ENCODE measurements around the gene PPM1H.
"Not testable (repeated sequence)": the region's sequence is repeated elsewhere in the genome, so short reads cannot be mapped to it uniquely, and the experiment has no call there.

The PPM1H gene

DNA sequence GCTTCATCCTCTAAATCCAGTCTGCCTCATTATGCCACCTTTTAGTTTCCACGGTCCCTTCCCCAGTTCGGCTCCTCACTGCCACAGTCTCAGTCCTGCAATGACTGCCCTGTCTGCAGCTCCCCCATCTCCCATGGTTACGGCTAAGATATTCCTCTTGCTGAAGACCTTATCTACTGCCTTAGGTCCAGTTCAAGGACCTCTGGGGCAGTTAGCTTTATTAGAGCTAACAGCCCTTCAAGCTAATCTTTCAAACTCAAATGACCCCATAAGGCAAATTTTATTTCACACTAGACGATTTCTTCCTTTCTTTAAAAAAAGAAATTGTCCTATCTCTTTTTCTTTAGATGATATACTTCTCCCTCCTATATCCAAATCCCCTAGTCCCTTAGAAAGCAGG, 253.6 kb downstream of the PPM1H start:
- no peak for DNase-seq (ENCODE audit: low read depth)

- DNase-seq (ENCODE audit: low read depth) = no peak
Measured at GRCh38 chr12:62679608-62680007, 255.3 kb downstream of the PPM1H start.

DNA sequence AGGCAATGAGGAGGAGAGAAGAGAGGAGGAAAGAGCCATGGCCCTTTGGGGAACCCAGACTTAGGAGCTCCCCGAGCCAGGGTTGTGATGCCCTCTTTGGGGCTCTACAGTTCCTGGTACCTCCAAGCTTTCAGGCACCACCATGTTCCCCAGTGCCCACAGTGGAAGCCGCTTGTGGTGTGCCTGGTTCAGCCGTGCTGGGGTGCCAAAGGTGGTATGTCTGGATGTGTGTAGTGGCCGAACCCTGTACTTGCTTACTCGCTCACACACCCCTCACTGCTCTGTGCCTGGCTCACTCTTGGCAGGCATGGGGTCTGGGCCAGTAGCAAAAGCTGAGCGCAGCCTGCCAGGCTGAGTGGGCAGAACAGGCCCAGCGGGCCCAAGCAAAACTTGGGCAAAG, 257.6 kb downstream of the PPM1H start:
- DNase-seq (ENCODE audit: low read depth) = no peak

DNA sequence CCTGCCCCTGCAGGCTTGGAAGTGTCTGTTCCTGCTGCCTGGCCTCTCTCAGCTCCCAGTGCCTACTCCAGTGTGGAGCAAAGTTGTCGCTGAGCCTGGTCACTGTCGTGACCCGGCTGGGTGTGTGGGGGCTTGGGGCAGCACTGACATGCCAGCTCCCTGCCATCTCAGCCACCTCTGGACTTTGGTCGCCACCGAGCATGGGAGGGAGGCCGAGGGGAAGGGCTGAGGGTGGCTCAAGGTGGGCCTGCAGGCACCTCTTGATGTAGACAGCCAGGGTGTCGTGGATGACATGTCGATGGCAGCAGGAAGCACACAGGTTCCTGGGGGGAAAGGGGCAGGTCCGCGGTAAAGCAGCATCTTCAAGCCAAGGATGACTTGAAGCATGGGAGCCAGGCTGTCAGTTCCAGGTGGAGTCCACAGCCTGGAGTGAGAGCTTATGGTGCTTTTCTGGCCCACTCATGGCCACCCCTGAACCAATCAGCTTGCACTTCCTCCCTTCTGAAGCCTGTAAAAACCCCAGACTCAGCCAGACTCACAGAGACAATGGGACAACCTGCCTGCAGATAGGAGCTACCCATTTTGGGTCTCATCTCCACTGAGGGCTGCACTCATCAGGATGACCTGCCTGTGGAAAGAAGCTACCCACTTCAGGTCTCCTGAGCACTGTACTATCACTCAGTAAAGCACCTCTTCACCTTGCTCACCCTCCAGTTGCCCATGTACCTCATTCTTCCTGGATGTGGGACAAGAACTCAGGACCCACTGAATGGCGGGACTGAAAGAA, 258.2 kb downstream of the PPM1H start:
- DNase-seq (ENCODE audit: low read depth) = no peak

GRCh38 chr12:62673028-62673815, 261.7 kb downstream of the PPM1H start:
- DNase-seq (ENCODE audit: low read depth) = no peak

- DNase-seq (ENCODE audit: low read depth) = no peak
Measured at GRCh38 chr12:62670986-62671720, 263.8 kb downstream of the PPM1H start.

GRCh38 chr12:62668782-62669181, 266.2 kb downstream of the PPM1H start:
- no peak for DNase-seq (ENCODE audit: low read depth)

- not testable (repeated sequence) for DNase-seq (ENCODE audit: low read depth)
Measured at GRCh38 chr12:62664951-62665350, 270.0 kb downstream of the PPM1H start.

DNA sequence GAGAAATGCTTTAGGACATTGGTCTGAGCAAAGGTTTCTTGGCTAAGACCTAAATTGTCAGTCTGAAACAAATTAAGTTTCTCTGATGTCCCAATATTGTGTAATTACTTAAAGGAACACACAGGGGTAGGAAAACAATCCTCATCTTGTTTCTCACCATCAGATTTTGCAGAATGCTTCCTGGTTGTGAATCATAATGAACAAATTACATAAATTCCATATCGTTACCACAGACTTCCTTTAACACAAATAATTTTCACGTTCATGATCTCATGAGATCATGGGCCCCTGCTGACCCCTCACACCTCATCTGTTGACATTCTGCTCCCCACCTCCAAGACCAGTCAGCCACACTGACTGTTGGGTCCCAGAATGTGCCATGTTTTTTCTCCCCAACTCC, 274.2 kb downstream of the PPM1H start:
- DNase-seq (ENCODE audit: low read depth) = peak; percentile 75

DNA sequence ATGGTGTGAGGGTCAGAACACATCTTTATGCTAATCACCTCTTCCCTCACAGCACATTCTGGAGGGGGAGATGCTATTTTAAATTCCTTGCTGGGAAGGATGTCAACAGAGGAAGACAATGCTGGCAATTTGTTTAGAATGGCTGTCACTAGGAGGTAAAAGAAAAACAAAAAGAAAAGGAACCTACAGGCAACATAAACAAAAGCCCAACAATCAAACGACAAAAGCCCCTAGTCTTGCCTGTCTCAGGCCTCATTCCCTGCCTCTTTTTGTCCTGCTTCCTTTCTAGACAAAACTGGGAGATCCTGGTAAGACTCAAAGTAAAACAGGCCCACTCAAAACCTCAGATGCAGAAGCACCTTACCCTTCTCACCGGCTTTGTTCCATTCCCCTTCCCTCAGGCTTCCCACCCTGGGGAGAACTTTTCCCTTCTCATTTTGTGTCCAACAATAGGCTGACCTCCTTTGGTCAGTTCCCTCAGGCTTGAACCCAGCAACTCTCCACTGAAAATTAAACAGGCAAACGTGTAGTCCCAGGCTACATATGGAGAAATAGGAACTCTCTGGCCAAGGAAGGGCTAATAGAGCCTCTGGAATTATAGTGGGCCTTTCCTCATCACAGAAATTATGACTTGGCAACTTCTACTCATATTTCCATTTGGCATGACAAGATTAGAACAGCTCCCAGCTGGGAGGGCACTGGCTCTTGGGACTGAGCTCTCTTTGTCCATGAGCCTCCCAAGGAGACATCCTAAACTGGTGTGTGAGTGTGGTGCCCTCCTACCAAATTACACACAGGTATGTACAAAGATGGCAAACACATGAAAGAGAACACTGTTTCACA, 275.3 kb downstream of the PPM1H start:
- no peak for DNase-seq (ENCODE audit: low read depth)

- no peak for DNase-seq (ENCODE audit: low read depth)
Measured at GRCh38 chr12:62658910-62659309, 276.0 kb downstream of the PPM1H start.

DNA sequence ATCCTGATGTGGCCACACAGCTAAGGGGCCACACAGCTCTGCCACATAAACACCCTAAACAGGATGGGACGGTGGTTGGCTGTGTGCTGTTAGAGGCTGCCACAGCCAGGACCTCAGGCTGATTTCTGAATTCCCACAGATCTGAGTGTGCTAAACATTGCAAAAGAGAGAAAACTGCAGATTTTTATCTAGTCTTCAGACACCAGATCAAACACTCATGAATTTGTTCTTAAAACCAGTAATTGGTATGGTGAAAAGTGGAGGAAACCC, 277.7 kb downstream of the PPM1H start:
- DNase-seq (ENCODE audit: low read depth) = no peak

DNA sequence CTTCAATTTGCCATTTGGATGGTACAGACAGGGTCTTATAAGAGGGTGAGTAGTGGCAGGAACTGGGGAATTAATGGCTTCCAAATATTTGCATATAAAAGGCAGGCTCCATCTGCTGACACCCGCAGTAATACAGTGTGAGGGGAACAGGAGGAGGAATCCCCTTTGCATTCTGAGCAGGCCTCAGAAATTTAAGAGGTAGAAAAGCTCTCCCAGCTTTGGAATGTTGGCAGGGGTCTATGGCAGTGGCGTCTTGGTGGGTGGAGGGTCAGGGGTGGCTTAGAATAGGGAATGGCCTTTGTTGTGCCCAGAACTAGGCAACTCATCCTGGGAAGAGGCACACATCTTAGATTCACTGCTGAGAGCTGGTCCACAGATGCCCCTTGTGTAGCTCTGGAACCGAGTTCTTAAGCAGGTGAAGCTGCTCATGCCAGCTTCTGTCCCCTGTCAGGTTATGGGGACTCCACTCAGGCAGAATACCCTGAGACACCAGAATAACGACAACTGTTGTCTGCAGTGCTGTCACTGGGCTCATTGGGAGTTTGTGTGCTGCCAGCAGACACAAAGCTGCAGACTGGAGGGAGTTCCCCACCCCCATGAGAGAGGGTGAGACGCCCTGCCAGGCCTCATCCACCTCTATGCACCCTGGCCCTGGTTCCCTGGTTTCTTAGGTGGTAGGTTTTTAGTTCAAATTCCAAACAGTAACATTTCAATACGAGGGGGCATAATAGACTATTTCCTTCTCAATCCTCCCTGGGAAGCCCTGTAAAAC, 278.2 kb downstream of the PPM1H start:
- no peak for DNase-seq (ENCODE audit: low read depth)

GRCh38 chr12:62655666-62656151, 279.2 kb downstream of the PPM1H start:
- DNase-seq (ENCODE audit: low read depth) = no peak

DNA sequence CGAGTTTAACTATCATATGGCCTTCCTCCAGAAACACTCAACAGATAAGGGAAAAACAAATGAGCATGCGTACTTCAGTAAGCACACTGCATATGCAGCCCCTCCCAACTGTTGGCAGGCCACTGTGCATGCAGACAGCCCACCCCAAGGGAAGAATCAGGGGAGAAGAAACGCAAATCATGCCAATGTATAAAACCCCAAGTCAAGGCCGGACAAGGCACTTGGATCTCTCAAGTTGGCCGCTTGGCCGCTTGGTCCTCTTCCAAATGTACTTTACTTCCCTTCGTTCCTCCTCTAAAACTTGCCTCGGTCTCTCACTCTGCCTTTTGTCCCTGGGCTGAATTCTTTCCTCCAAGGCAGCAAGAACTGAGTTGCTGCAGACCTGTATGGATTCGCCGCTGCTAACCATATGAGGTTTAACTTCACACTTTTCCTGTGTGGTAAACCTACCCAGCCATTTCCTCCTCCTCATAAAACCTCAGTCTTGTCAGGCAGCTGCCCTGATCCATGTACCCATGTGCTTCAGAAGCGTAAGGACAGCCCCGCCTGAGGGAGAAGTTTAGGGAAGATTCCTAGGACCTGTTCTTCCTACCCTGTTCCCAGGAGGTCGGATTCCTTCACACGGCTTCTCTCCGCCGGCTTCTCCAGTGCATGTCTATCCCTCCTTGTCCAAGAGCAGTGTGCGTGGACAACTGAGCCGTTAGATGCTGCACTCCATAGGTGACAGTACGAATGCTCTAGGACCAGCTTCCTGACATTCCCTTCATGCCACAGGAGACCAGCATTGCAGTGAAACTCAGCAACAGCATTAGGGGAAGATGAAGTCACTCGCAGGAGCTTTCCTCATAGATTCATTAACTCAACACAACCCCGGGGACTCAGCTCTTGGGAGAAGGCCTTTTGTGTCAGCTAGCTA, 280.4 kb downstream of the PPM1H start:
- no peak for DNase-seq (ENCODE audit: low read depth)

GRCh38 chr12:62653740-62654139, 281.2 kb downstream of the PPM1H start:
- DNase-seq (ENCODE audit: low read depth) = no peak

- DNase-seq (ENCODE audit: low read depth) = no peak
Measured at GRCh38 chr12:62653304-62653703, 281.6 kb downstream of the PPM1H start.

DNA sequence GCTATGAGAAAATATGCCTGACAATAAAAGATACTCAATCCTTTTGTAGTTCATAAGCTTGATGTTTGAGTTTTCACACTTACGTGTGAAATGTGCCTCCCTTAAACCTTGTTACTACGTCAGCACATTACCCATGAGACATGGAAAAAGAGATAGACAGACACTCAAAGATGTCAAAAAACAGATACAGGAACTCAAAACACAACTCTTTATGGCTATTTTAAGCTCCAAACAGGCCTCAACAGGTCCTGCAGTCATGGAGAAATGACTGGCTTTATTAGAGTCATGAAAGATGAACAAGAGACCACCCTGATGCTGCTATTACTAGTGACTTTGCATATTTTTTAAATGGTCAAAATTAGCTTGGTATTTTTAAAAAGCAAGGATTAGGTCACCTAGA, 283.8 kb downstream of the PPM1H start:
- no peak for DNase-seq (ENCODE audit: low read depth)

DNA sequence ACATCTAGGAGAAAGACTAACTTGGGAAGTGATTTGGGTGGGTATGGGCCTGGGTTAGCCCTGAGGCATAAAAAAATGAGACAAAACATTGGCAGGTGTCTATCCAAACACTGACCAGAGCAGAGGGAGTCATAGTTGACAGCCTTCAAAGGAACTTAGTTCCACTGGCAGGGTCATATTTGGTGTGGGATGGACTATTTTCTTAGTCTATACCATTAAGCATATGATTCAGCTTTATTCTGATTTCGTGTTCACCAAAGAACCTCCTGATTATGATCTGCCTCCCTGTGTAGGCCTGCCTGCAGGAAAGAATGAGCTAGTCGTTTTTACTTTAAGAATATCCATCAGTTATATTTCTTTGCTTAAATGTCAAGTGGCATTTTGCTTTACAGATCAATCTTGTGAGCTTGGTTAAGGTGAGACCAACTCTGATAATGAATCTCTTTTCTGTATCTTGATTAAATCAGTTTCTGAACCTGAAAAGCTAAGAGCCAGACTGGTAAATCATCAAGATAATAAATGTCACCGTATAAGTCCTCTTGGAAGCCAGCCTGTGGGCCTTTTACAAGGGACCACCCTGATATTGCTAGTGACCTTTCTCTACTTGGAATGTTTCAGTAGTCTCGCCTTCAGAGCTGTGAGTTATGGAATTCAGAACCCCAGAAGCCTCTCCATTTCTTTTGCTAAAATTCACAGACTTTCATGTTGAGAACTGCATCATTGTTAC, 285.4 kb downstream of the PPM1H start:
- DNase-seq (ENCODE audit: low read depth) = no peak
